ENCODE data around the gene TLR1.
"Not testable (repeated sequence)": the region's sequence is repeated elsewhere in the genome, so short reads cannot be mapped to it uniquely, and the experiment has no call there.

TLR1 gene

DNA sequence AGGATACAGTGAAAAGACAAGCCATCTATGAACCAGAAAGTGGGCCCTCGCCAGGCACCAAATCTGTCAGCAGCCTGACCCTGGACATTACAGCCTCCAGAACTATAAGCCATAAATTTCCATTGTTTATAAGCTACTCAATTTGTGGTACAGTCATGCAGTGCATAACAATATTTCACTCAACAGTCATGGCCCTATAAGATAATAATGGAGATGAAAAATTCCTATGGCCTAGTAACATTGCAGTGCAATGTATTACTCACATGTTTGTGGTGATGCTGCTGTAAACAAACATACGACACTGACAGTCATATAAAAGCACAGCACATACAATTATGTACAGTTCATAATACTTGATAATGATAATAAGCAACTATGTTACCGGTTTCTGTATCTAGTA lies 17.1 kb upstream of the TLR1 start:
- DNase-seq (ENCODE audit: low spot score in 2 of 2) (no peak), ATAC-seq (replicated peaks; ENCODE audit: extremely low read depth, poor library complexity, severe bottlenecking) (no peak)
- H3K4me1 Mint-ChIP-seq: peaks cover 5% of the 10 kb centered on the region
- H3K27ac Mint-ChIP-seq (ENCODE audit: low read depth): no peak overlapping the region
- H3K9me3 Mint-ChIP-seq: peaks cover 5% of the 10 kb centered on the region
- H3K27me3 Mint-ChIP-seq: peaks cover 30% of the 10 kb centered on the region
- no peak overlapping the region for H3K4me3 Mint-ChIP-seq
- peaks cover 3% of the 10 kb centered on the region for H3K36me3 Mint-ChIP-seq (ENCODE audit: insufficient read depth)

DNA sequence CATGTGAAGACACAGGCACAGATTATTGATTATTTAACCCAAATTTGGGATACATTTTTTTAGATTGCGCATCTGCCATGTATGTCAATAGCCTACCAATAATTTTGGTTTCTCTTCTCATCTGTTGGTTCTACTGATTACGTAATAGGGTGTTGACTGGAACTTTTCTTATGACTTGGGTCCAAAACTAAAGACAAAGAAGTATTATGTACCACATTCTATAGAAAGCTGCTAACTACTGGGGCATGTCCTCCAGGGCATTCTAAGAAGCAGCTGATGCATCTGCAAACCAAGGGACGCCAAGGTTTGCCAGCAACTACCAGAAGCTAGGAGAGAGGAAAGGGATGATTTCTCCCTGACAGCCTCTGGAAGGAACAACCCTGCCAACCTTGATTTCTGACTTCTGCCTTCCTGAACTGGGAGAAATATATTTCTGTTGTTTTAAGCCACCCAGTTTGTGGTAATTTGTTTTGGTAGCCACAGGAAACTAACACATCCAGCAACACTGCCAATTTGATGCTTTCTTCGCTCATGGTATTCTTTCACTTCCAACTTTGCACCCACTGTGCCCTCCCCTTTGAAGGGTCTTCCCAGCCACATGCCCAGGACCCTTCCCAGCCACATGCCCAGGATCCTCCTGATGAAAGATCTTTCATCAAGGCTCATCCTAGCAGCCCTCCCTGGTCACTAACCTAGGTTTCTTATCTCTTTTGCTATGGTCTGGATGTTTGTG lies 15.9 kb upstream of the TLR1 start:
- Mint-ChIP-seq H3K9me3 (peaks cover 5% of the 10 kb centered on the region), H3K27me3 (peaks cover 19% of the 10 kb centered on the region), H3K36me3 (ENCODE audit: insufficient read depth) (peaks cover 1% of the 10 kb centered on the region), H3K4me1 (peaks cover 5% of the 10 kb centered on the region), H3K4me3 (no peak overlapping the region), H3K27ac (ENCODE audit: low read depth) (no peak overlapping the region)
- ATAC-seq (replicated peaks; ENCODE audit: extremely low read depth, poor library complexity, severe bottlenecking): no peak
- no peak for DNase-seq (ENCODE audit: low spot score in 2 of 2)

- ATAC-seq (replicated peaks; ENCODE audit: extremely low read depth, poor library complexity, severe bottlenecking): no peak
- peaks cover 5% of the 10 kb centered on the region for H3K4me1 Mint-ChIP-seq
- H3K27ac Mint-ChIP-seq (ENCODE audit: low read depth): no peak overlapping the region
- H3K9me3 Mint-ChIP-seq: peaks cover 5% of the 10 kb centered on the region
- H3K36me3 Mint-ChIP-seq (ENCODE audit: insufficient read depth): peaks cover 1% of the 10 kb centered on the region
- no peak for DNase-seq (ENCODE audit: low spot score in 2 of 2)
- H3K4me3 Mint-ChIP-seq: no peak overlapping the region
- H3K27me3 Mint-ChIP-seq: peaks cover 9% of the 10 kb centered on the region
Observed at GRCh38 chr4:38819569-38819968, 15.0 kb upstream of the TLR1 start.

DNA sequence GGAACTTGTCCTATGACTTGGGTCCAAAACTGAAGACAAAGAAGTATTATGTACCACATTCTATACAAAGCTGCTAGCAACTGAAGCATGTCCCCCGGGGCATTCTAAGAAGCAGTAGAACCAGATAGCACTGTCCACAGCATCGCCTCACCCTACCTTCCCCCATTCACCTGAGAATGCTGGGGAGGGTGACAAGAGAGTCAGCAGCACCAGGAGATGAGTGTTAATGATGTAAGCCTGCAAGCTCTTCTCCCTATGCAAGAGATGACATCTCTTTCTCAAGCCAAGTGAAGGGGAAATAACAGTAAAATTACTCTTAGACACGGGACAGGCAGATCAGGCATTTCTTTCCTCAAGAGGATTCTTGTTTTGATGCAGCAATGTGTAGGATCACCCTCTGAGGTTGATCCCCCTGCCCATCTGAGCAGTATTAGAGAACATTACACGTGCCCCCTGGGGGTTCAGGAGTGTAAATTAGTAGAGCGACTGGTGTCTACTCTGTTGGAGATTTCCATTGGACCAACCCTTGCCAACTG lies 13.9 kb upstream of the TLR1 start:
- no peak for ATAC-seq (replicated peaks; ENCODE audit: extremely low read depth, poor library complexity, severe bottlenecking)

DNA sequence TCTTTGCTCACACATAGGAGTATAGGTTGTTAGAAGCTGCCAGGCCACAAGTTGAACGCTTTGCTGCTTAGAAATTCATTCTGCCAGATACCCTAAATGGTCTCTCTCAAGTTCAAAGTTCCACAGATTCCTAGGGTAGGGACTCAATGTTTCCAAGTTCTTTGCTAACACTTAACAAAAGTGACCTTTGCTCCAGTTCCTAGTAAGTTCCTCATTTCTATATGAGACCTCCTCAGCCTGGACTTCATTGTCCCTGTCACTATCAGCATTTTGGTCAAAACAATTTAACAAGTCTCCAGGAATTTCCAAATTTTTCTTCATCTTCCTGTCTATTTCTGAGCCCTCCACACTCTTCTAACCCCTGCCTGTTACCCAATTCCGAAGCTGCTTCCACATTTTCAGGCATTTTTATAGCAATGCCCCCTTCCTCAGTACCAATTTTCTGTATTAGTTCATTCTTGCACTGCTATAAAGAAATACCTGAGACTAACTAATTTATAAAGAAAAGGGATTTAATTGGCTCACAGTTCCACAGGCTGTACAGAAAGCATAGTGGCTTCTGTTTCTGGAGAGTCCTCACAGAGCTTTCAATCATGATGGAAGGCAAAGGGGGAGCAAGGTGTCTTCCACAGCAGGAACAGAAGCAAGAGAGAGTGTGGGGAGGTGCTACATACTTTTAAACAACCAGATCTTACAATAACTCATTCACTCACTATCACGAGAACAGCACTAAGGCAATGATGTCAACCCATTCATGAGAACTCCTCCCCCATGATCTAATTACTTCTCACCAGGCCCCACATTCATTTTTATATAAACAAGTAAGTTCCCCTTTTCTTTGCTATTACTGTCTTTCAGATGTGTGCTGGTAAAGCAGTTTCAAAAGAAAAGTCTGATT lies 11.5 kb upstream of the TLR1 start:
- no peaks in the 10 kb centered on the region for H3K9me3 Mint-ChIP-seq
- DNase-seq (ENCODE audit: low spot score in 2 of 2) (no peak), ATAC-seq (replicated peaks; ENCODE audit: extremely low read depth, poor library complexity, severe bottlenecking) (no peak)
- peaks cover 5% of the 10 kb centered on the region for H3K4me1 Mint-ChIP-seq
- no peak overlapping the region for H3K4me3 Mint-ChIP-seq
- no peak overlapping the region for H3K27ac Mint-ChIP-seq (ENCODE audit: low read depth)
- no peaks in the 10 kb centered on the region for H3K27me3 Mint-ChIP-seq
- peaks cover 1% of the 10 kb centered on the region for H3K36me3 Mint-ChIP-seq (ENCODE audit: insufficient read depth)

More for the DNA sequence above, 13.9 kb upstream of the TLR1 start:
- peaks cover 5% of the 10 kb centered on the region for H3K9me3 Mint-ChIP-seq
- no peaks in the 10 kb centered on the region for H3K27me3 Mint-ChIP-seq
- no peak overlapping the region for H3K4me3 Mint-ChIP-seq
- peaks cover 5% of the 10 kb centered on the region for H3K4me1 Mint-ChIP-seq
- peaks cover 1% of the 10 kb centered on the region for H3K36me3 Mint-ChIP-seq (ENCODE audit: insufficient read depth)
- no peak for DNase-seq (ENCODE audit: low spot score in 2 of 2)
- H3K27ac Mint-ChIP-seq (ENCODE audit: low read depth): no peak overlapping the region

GRCh38 chr4:38814386-38814785 lies 9.8 kb upstream of the TLR1 start:
- Mint-ChIP-seq H3K27me3 (no peaks in the 10 kb centered on the region), H3K27ac (ENCODE audit: low read depth) (no peak overlapping the region), H3K4me3 (no peak overlapping the region), H3K4me1 (no peaks in the 10 kb centered on the region), H3K9me3 (no peaks in the 10 kb centered on the region), H3K36me3 (ENCODE audit: insufficient read depth) (peaks cover 1% of the 10 kb centered on the region)
- ATAC-seq (replicated peaks; ENCODE audit: extremely low read depth, poor library complexity, severe bottlenecking) (no peak), DNase-seq (ENCODE audit: low spot score in 2 of 2) (no peak)

- ATAC-seq (replicated peaks; ENCODE audit: extremely low read depth, poor library complexity, severe bottlenecking): no peak
Observed at GRCh38 chr4:38811297-38811696, 6.7 kb upstream of the TLR1 start.

GRCh38 chr4:38807462-38807861 lies 2.9 kb upstream of the TLR1 start:
- H3K4me3 Mint-ChIP-seq; ATAC-seq (replicated peaks; ENCODE audit: extremely low read depth, poor library complexity, severe bottlenecking); H3K9me3 Mint-ChIP-seq; H3K36me3 Mint-ChIP-seq (ENCODE audit: insufficient read depth); DNase-seq (ENCODE audit: low spot score in 2 of 2); H3K27me3 Mint-ChIP-seq; H3K27ac Mint-ChIP-seq (ENCODE audit: low read depth): not testable (repeated sequence)
- H3K4me1 Mint-ChIP-seq: peaks cover 33% of the 10 kb centered on the region

More at GRCh38 chr4:38811297-38811696, 6.7 kb upstream of the TLR1 start:
- H3K36me3 Mint-ChIP-seq (ENCODE audit: insufficient read depth): peaks cover 3% of the 10 kb centered on the region
- no peaks in the 10 kb centered on the region for H3K4me1 Mint-ChIP-seq
- no peaks in the 10 kb centered on the region for H3K27me3 Mint-ChIP-seq
- H3K27ac Mint-ChIP-seq (ENCODE audit: low read depth): no peak overlapping the region
- H3K4me3 Mint-ChIP-seq: no peak overlapping the region
- no peak for DNase-seq (ENCODE audit: low spot score in 2 of 2)
- no peaks in the 10 kb centered on the region for H3K9me3 Mint-ChIP-seq

- ATAC-seq (replicated peaks; ENCODE audit: extremely low read depth, poor library complexity, severe bottlenecking); DNase-seq (ENCODE audit: low spot score in 2 of 2); H3K9me3 Mint-ChIP-seq; H3K27me3 Mint-ChIP-seq; H3K36me3 Mint-ChIP-seq (ENCODE audit: insufficient read depth): not testable (repeated sequence)
- H3K4me3 Mint-ChIP-seq: peak overlapping the region; percentile 87
- H3K4me1 Mint-ChIP-seq: peaks cover 37% of the 10 kb centered on the region
- H3K27ac Mint-ChIP-seq (ENCODE audit: low read depth): peak overlapping the region; percentile 85
Observed at GRCh38 chr4:38806251-38806650, 1.7 kb upstream of the TLR1 start.

GRCh38 chr4:38805530-38806145 lies 1.0 kb upstream of the TLR1 start:
- Mint-ChIP-seq H3K4me1 (peaks cover 37% of the 10 kb centered on the region), H3K9me3 (peaks cover 8% of the 10 kb centered on the region), H3K4me3 (peak overlapping the region; percentile 87), H3K36me3 (ENCODE audit: insufficient read depth) (peaks cover 9% of the 10 kb centered on the region), H3K27ac (ENCODE audit: low read depth) (peak overlapping the region; percentile 85), H3K27me3 (no peaks in the 10 kb centered on the region)
- peak; percentile 40 for ATAC-seq (replicated peaks; ENCODE audit: extremely low read depth, poor library complexity, severe bottlenecking)
- no peak for DNase-seq (ENCODE audit: low spot score in 2 of 2)

GRCh38 chr4:38803833-38804653 lies 548 bp downstream of the TLR1 start:
- peaks cover 37% of the 10 kb centered on the region for H3K4me1 Mint-ChIP-seq
- peak overlapping the region; percentile 87 for H3K4me3 Mint-ChIP-seq
- H3K27ac Mint-ChIP-seq (ENCODE audit: low read depth): peak overlapping the region; percentile 85
- no peak for DNase-seq (ENCODE audit: low spot score in 2 of 2)
- peaks cover 18% of the 10 kb centered on the region for H3K9me3 Mint-ChIP-seq
- peaks cover 20% of the 10 kb centered on the region for H3K36me3 Mint-ChIP-seq (ENCODE audit: insufficient read depth)
- peak; percentile 24 for ATAC-seq (replicated peaks; ENCODE audit: extremely low read depth, poor library complexity, severe bottlenecking)
- H3K27me3 Mint-ChIP-seq: no peaks in the 10 kb centered on the region
